Brain microvascular endothelial cell (primary cell): Measurements from ENCODE around the gene KIF17.

Experiments used
- DNase-seq: peaks from one replicate; pipeline ENCODE4 v3.0.0-alpha.2; 2020
- H3K27ac ChIP-seq: fragments of 250-450 bp; sonication (Bioruptor Pico); 2 replicates; pipeline ENCODE4 v1.5.1; 2020; ENCODE audit warnings: mild to moderate bottlenecking, moderate library complexity
- H3K27me3 ChIP-seq: fragments of 250-450 bp; sonication (Bioruptor Pico); replicated peaks from 2 replicates; pipeline ENCODE4 v1.5.1; 2020; ENCODE audit warnings: mild to moderate bottlenecking
- H3K36me3 ChIP-seq: fragments of 250-450 bp; sonication (Bioruptor Pico); replicated peaks from 2 replicates; pipeline ENCODE4 v1.5.1; 2020; ENCODE audit warnings: mild to moderate bottlenecking
- H3K4me3 ChIP-seq: 2 replicates; pipeline ENCODE4 v1.5.1; 2011; ENCODE audit warnings: low read depth, mild to moderate bottlenecking, control low read depth, low read length, moderate library complexity
- CTCF ChIP-seq: IDR thresholded peaks from 2 replicates; pipeline ENCODE4 v1.5.1; 2011; ENCODE audit warnings: low read depth, mild to moderate bottlenecking, moderate library complexity, low read length, control low read depth, inconsistent platforms; ENCODE audit errors: missing control alignments
- in situ Hi-C: cut with HindIII; loops from 2 replicates; pipeline ENCODE4 v1.10.0; 2017; ENCODE audit warnings: low sequenced_read_pairs, low pct_ligation_motif_present

Gene KIF17

GRCh38 chr1:20717452-20718342 is at the start of gene KIF17:
Gene KIF17 (minus strand): TSS chr1:20718007. CDS start chr1:20717706, 301 bp downstream.
- no peaks in the 10 kb centered on the region for H3K27me3 ChIP-seq
- no peaks in the 10 kb centered on the region for H3K36me3 ChIP-seq
- no peak within 1 kb of the TSS for H3K27ac ChIP-seq
- DNase-seq, result peak; percentile 56
- H3K4me3 ChIP-seq, result peak within 1 kb of the TSS; percentile 41
- in situ Hi-C loops, result no loop called here
- no peak for TF ChIP-seq CTCF

- Histone ChIP-seq H3K36me3 (peaks cover 79% of the 10 kb centered on the region), H3K4me3 (no peak overlapping the region), H3K27ac (no peak overlapping the region), H3K27me3 (no peaks in the 10 kb centered on the region)
- no peak for DNase-seq
- in situ Hi-C loops, result no loop called here
- TF ChIP-seq CTCF, result no peak
Observed at GRCh38 chr1:20767271-20767670, 49.5 kb upstream of the KIF17 start.

- DNase-seq, result no peak
- Histone ChIP-seq H3K4me3 (no peak overlapping the region), H3K36me3 (peaks cover 71% of the 10 kb centered on the region), H3K27ac (no peak overlapping the region), H3K27me3 (no peaks in the 10 kb centered on the region)
- in situ Hi-C loops, result no loop called here
- no peak for TF ChIP-seq CTCF
Observed at GRCh38 chr1:20763417-20763816, 45.6 kb upstream of the KIF17 start.

GRCh38 chr1:20760322-20760721 is 42.5 kb upstream of the KIF17 start:
- peaks cover 67% of the 10 kb centered on the region for H3K36me3 ChIP-seq
- in situ Hi-C loops, result no loop called here
- no peaks in the 10 kb centered on the region for H3K27me3 ChIP-seq
- H3K4me3 ChIP-seq, result no peak overlapping the region
- no peak for DNase-seq
- no peak overlapping the region for H3K27ac ChIP-seq
- no peak for TF ChIP-seq CTCF

- TF ChIP-seq CTCF, result no peak
- DNase-seq, result no peak
- in situ Hi-C loops, result no loop called here
- Histone ChIP-seq H3K4me3 (no peak overlapping the region), H3K36me3 (peaks cover 44% of the 10 kb centered on the region), H3K27ac (no peak overlapping the region), H3K27me3 (no peaks in the 10 kb centered on the region)
Observed at GRCh38 chr1:20753589-20753988, 35.8 kb upstream of the KIF17 start.

- DNase-seq, result no peak
- H3K27ac ChIP-seq, result no peak overlapping the region
- no peak for TF ChIP-seq CTCF
- no peak overlapping the region for H3K4me3 ChIP-seq
- in situ Hi-C loops, result no loop called here
- no peaks in the 10 kb centered on the region for H3K27me3 ChIP-seq
- peaks cover 45% of the 10 kb centered on the region for H3K36me3 ChIP-seq
Observed at GRCh38 chr1:20751462-20751990, 33.7 kb upstream of the KIF17 start.
